Pancreas (tissue), 10 donors: ENCODE measurements around the gene CAMTA2. TPM values are rescaled to one million over a fixed set of nuclear protein-coding genes. Genes with fewer than 3 reads are reported as not detected.

Source experiments
- ATAC-seq, 4 donors: fragments of 200-7000 bp; cut with Tn5 transposase; one replicate each; pipeline versions ENCODE4 v1.8.0 to v1.9.1; 2020; ENCODE audit warnings: mild to moderate bottlenecking in 4 of 4, moderate library complexity in 4 of 4
- DNase-seq, 6 donors: peaks; one replicate each; pipeline ENCODE4 v3.0.0-alpha.2; 2020
- FAIRE-seq: peaks from 2 replicates; lab custom pipeline; 2012; peaks lifted over from hg19 to GRCh38; lab: Jason Lieb, UNC
- H3K27ac ChIP-seq, 4 donors: fragments of 200-600 bp; sonication (generic); 1 replicate in 3 of 4; 2 replicates in 1 of 4; pipeline versions ENCODE4 v1.5.0 to v1.8.0; 2020
- H3K27me3 ChIP-seq, 4 donors: fragments of 200-600 bp; one replicate each; pipeline ENCODE4 v1.8.0; 2021
- H3K36me3 ChIP-seq, 3 donors: fragments of 200-600 bp; sonication (generic) in 1 of 3; one replicate each; pipeline versions ENCODE4 v1.5.0 to v1.8.0; 2020 to 2021
- H3K4me1 ChIP-seq, 3 donors: fragments of 200-600 bp; one replicate each; pipeline ENCODE4 v1.8.0; 2021
- H3K4me3 ChIP-seq, 4 donors: fragments of 200-600 bp; sonication (generic) in 2 of 4; one replicate each; pipeline versions ENCODE4 v1.5.0 to v1.8.0; 2020 to 2021
- H3K9me3 ChIP-seq, 4 donors: fragments of 200-600 bp; one replicate each; pipeline ENCODE4 v1.8.0; 2021
- CTCF ChIP-seq, 4 donors: fragments of 200-600 bp; sonication (generic) in 3 of 4; IDR thresholded peaks; one replicate each; pipeline versions ENCODE4 v1.5.0 to v1.8.0; 2021; ENCODE audit warnings: antibody characterized with exemption in 4 of 4
- WGBS, 2 donors: extraction: QIAGEN DNeasy Blood & Tissue Kit; methylation state at CpG; one replicate each; pipeline ENCODE4 v1.1.7; 2013; 5-methylcytosine and 5-hydroxymethylcytosine counted together
- intact Hi-C, 3 donors: fragments of 100-400 bp; cut with DNase I; formaldehyde crosslinking; loops; one replicate each; pipeline versions ENCODE4 v1.11.1 to v1.14.2; 2022
- polyA plus RNA-seq, 2 donors: library from polyadenylated mRNA; stranded (reverse); fragments of 200-250 nt; gene quantifications; one replicate each; pipeline ENCODE4 v1.2.3, GENCODE V29; 2013
- total RNA-seq, 6 donors: library from RNA; stranded (reverse); fragmentation: NEBNext Ultra II Directional in 4 of 6; extraction: Animal tissue kit (Norgen Biotek cat#: 25700) in 4 of 6; gene quantifications; one replicate each; pipeline versions ENCODE4 v1.2.1 to v1.2.4, GENCODE V29; 2021 to 2023
- donor health status: healthy with polysubstance abuse.
- donor health status: DM: no; HTN: no; CAD: no; lungs with moderate emphysema.
- donor health status: DM: no; HTN: no; CAD: no.
- donor health status: control.
- donor health status: control.
- donor health status: Bipolar disorder and iron deficiency.
- donor health status: DM: yes; HTN: yes; CAD: no.
- donor health status: DM: no; HTN: no; CAD: no.
- donor health status: DM: no; HTN: no; CAD: no.
- donor health status: DM: yes; HTN: yes; CAD: no.

CAMTA2 gene
- total and polyA plus RNA-seq, 8 donors = 13.6 to 86.3 (median 20.7) TPM

GRCh38 chr17:4950075-4950745 lies 37.3 kb downstream of the CAMTA2 start:
- peaks cover 0 to 3% (median 0%) of the 10 kb centered on the region in 3 donors for H3K36me3 ChIP-seq
- intact Hi-C loops = no loop called here
- FAIRE-seq (no peak), DNase-seq (peak; percentile 40 to 90 (median 74)), ATAC-seq (peak in 2 of 4 donors; percentile 50 to 51)
- WGBS, 2 donors = 17% methylated on average over 50 of the region's 52 CpGs
- no peak for TF ChIP-seq CTCF (IDR thresholded peaks at IDR 0.05)
- peak overlapping the region; percentile 94 to 100 (median 97) for H3K4me3 ChIP-seq
- H3K27ac ChIP-seq = peak overlapping the region; percentile 88 to 99 (median 98)
- H3K4me1 ChIP-seq = peaks cover 0 to 17% (median 3%) of the 10 kb centered on the region in 3 donors
- H3K9me3 ChIP-seq = no peaks in the 10 kb centered on the region
- no peaks in the 10 kb centered on the region for H3K27me3 ChIP-seq

GRCh38 chr17:4949321-4950074 lies 38.0 kb downstream of the CAMTA2 start:
- intact Hi-C loops = no loop called here
- Histone ChIP-seq H3K4me3 (peak overlapping the region; percentile 94 to 100 (median 97)), H3K4me1 (peaks cover 0 to 24% (median 6%) of the 10 kb centered on the region in 3 donors), H3K27me3 (no peaks in the 10 kb centered on the region), H3K36me3 (peaks cover 0 to 7% (median 0%) of the 10 kb centered on the region in 3 donors), H3K9me3 (no peaks in the 10 kb centered on the region), H3K27ac (peak overlapping the region; percentile 88 to 99 (median 98))
- DNase-seq = peak; percentile 68 to 89 (median 82)
- 0 to 1% methylated on average over 28 to 74 of the region's 75 CpGs for WGBS, 2 donors
- peak; percentile 17 to 43 (median 32) for ATAC-seq
- FAIRE-seq = no peak
- TF ChIP-seq CTCF (IDR thresholded peaks at IDR 0.05) = no peak

- Histone ChIP-seq H3K4me1 (peaks cover 0 to 24% (median 6%) of the 10 kb centered on the region in 3 donors), H3K27ac (peak overlapping the region; percentile 88 to 99 (median 98)), H3K27me3 (no peaks in the 10 kb centered on the region), H3K4me3 (peak overlapping the region; percentile 94 to 100 (median 97)), H3K36me3 (peaks cover 0 to 12% (median 0%) of the 10 kb centered on the region in 3 donors), H3K9me3 (no peaks in the 10 kb centered on the region)
- DNase-seq = peak; percentile 77 to 89 (median 80)
- intact Hi-C loops = no loop called here
- ATAC-seq = peak; percentile 68 to 81 (median 78)
- no peak for FAIRE-seq
- 0 to 1% methylated on average over 40 of the region's 40 CpGs for WGBS, 2 donors
- no peak for TF ChIP-seq CTCF (IDR thresholded peaks at IDR 0.05)
Observed at GRCh38 chr17:4948931-4949320, 38.5 kb downstream of the CAMTA2 start.

- Histone ChIP-seq H3K4me3 (peak within 1 kb of the TSS; percentile 94 to 100 (median 97)), H3K27ac (peak within 1 kb of the TSS; percentile 88 to 99 (median 98)), H3K27me3 (no peaks in the 10 kb centered on the region), H3K36me3 (peaks cover 0 to 14% (median 0%) of the 10 kb centered on the region in 3 donors), H3K9me3 (no peaks in the 10 kb centered on the region), H3K4me1 (peaks cover 0 to 24% (median 6%) of the 10 kb centered on the region in 3 donors)
- 0 to 1% methylated on average over 43 to 59 of the region's 59 CpGs for WGBS, 2 donors
- no peak for TF ChIP-seq CTCF (IDR thresholded peaks at IDR 0.05)
- DNase-seq = peak; percentile 85 to 93 (median 90)
- FAIRE-seq = no peak
- peak; percentile 68 to 84 (median 80) for ATAC-seq
- intact Hi-C loops = no loop called here
Observed at GRCh38 chr17:4948166-4948930, 39.1 kb downstream of the CAMTA2 start, which contains the start of gene PFN1. Gene PFN1, minus strand, starts transcription at chr17:4948530. Its CDS starts 136 bp downstream, at chr17:4948394.
